LNCAP (cell line): ENCODE data around the gene ECPAS.

Experiments
- CTCF ChIP-seq: fragments of 450-650 bp; IDR thresholded peaks from 2 replicates; pipeline ENCODE4 v1.5.1; 2017; ENCODE audit warnings: mild to moderate bottlenecking

Gene ECPAS

GRCh38 chr9:111352545-111352944 is 131.6 kb downstream of the ECPAS start:
- no peak for TF ChIP-seq CTCF

- no peak for TF ChIP-seq CTCF
Measured at GRCh38 chr9:111350556-111350955, 133.6 kb downstream of the ECPAS start.

- TF ChIP-seq CTCF: no peak
Measured at GRCh38 chr9:111349766-111350165, 134.4 kb downstream of the ECPAS start.

- no peak for TF ChIP-seq CTCF
Measured at GRCh38 chr9:111348821-111349271, 135.3 kb downstream of the ECPAS start.

GRCh38 chr9:111330124-111330523 is 154.1 kb downstream of the ECPAS start, which contains the start of gene OR2K2:
OR2K2 (minus strand) TSS chr9:111330224; CDS start chr9:111328433, 1,791 bp downstream.
- no peak for TF ChIP-seq CTCF

- TF ChIP-seq CTCF: no peak
Measured at GRCh38 chr9:111320631-111321030, 163.6 kb downstream of the ECPAS start.

GRCh38 chr9:111316796-111317195 is 167.4 kb downstream of the ECPAS start:
- TF ChIP-seq CTCF: no peak
